Mucosa of descending colon (tissue), 3 donors: Measurements from ENCODE around the gene KRT78. TPM values are rescaled to one million over a fixed set of nuclear protein-coding genes. Genes with fewer than 3 reads are reported as not detected.

Source experiments
- ATAC-seq: fragments of 200-7000 bp; cut with Tn5 transposase; one replicate; pipeline ENCODE4 v1.9.1; 2020; ENCODE audit warnings: mild to moderate bottlenecking, moderate library complexity
- DNase-seq, 3 donors: peaks; one replicate each; pipeline ENCODE4 v3.0.0-alpha.2; 2020
- H3K36me3 ChIP-seq: fragments of 200-600 bp; one replicate; pipeline ENCODE4 v1.8.0; 2021; ENCODE audit warnings: low read depth, mild to moderate bottlenecking
- H3K4me1 ChIP-seq: fragments of 200-600 bp; one replicate; pipeline ENCODE4 v1.8.0; 2021; ENCODE audit warnings: low read depth, mild to moderate bottlenecking
- H3K4me3 ChIP-seq: fragments of 200-600 bp; one replicate; pipeline ENCODE4 v1.8.0; 2021; ENCODE audit warnings: mild to moderate bottlenecking
- H3K9me3 ChIP-seq: fragments of 200-600 bp; one replicate; pipeline ENCODE4 v1.8.0; 2021; ENCODE audit warnings: mild to moderate bottlenecking
- intact Hi-C, 2 donors: fragments of 100-400 bp; cut with DNase I in 1 of 2; cut with micrococcal nuclease in 1 of 2; formaldehyde crosslinking; loops; one replicate each; pipeline versions ENCODE4 v1.11.0 to v1.11.1; 2022; cut with DNase I, micrococcal nuclease
- total RNA-seq, 3 donors: library from RNA; stranded (reverse); fragmentation: NEBNext Ultra II Directional in 2 of 3; extraction: Animal tissue kit (Norgen Biotek cat#: 25700) in 2 of 3; gene quantifications; one replicate each; pipeline versions ENCODE4 v1.2.1 to v1.2.4, GENCODE V29; 2021 to 2023
- TF ChIP-seq, protein P1 (sequence below): fragments of 200-600 bp; IDR thresholded peaks from one replicate; pipeline ENCODE4 v1.8.0; 2022; ENCODE audit warnings: antibody characterized with exemption, mild to moderate bottlenecking
- donor health status: DM: no; HTN: no; CAD: no; lungs with moderate emphysema.
- donor health status: DM: no; HTN: no; CAD: no.
- donor health status: DM: no; HTN: yes; CAD: no.

Gene KRT78
- total RNA-seq, 3 donors from 2014 or later, result not detected

- Histone ChIP-seq H3K36me3 (no peaks in the 10 kb centered on the region), H3K4me3 (no peak overlapping the region), H3K9me3 (no peaks in the 10 kb centered on the region), H3K4me1 (peaks cover 47% of the 10 kb centered on the region)
- intact Hi-C loops, result loop anchor here (5.0 to 10.0 kb wide), 3 partner anchors 509 to 731 kb away; partner anchors contain the start of gene KRT85 (in 1 of the 2)
- TF ChIP-seq, protein P1, sequence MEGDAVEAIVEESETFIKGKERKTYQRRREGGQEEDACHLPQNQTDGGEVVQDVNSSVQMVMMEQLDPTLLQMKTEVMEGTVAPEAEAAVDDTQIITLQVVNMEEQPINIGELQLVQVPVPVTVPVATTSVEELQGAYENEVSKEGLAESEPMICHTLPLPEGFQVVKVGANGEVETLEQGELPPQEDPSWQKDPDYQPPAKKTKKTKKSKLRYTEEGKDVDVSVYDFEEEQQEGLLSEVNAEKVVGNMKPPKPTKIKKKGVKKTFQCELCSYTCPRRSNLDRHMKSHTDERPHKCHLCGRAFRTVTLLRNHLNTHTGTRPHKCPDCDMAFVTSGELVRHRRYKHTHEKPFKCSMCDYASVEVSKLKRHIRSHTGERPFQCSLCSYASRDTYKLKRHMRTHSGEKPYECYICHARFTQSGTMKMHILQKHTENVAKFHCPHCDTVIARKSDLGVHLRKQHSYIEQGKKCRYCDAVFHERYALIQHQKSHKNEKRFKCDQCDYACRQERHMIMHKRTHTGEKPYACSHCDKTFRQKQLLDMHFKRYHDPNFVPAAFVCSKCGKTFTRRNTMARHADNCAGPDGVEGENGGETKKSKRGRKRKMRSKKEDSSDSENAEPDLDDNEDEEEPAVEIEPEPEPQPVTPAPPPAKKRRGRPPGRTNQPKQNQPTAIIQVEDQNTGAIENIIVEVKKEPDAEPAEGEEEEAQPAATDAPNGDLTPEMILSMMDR, result no peak
- no peak for DNase-seq
- ATAC-seq, result peak; percentile 30
Measured at GRCh38 chr12:52873513-52873831, 24.7 kb upstream of the KRT78 start.

GRCh38 chr12:52872644-52873389, 24.0 kb upstream of the KRT78 start:
- H3K4me1 ChIP-seq, result peaks cover 47% of the 10 kb centered on the region
- ATAC-seq (peak; percentile 57), DNase-seq (peak; percentile 79 to 81 (median 81))
- no peaks in the 10 kb centered on the region for H3K9me3 ChIP-seq
- TF ChIP-seq, protein P1, result no peak
- intact Hi-C loops, result loop anchor here (5.0 to 10.0 kb wide), 3 partner anchors 508 to 731 kb away; partner anchors contain the start of gene KRT85 (in 1 of the 2)
- H3K36me3 ChIP-seq, result no peaks in the 10 kb centered on the region
- H3K4me3 ChIP-seq, result no peak overlapping the region

GRCh38 chr12:52871291-52872039, 22.7 kb upstream of the KRT78 start:
- ATAC-seq (peak; percentile 36), DNase-seq (peak; percentile 71 to 77 (median 74))
- no peaks in the 10 kb centered on the region for H3K9me3 ChIP-seq
- H3K4me3 ChIP-seq, result no peak overlapping the region
- peaks cover 47% of the 10 kb centered on the region for H3K4me1 ChIP-seq
- TF ChIP-seq, protein P1, result no peak
- no peaks in the 10 kb centered on the region for H3K36me3 ChIP-seq
- intact Hi-C loops, result loop anchor here (5.0 to 10.0 kb wide), 3 partner anchors 507 to 729 kb away; partner anchors contain the start of gene KRT85 (in 1 of the 2)

DNA sequence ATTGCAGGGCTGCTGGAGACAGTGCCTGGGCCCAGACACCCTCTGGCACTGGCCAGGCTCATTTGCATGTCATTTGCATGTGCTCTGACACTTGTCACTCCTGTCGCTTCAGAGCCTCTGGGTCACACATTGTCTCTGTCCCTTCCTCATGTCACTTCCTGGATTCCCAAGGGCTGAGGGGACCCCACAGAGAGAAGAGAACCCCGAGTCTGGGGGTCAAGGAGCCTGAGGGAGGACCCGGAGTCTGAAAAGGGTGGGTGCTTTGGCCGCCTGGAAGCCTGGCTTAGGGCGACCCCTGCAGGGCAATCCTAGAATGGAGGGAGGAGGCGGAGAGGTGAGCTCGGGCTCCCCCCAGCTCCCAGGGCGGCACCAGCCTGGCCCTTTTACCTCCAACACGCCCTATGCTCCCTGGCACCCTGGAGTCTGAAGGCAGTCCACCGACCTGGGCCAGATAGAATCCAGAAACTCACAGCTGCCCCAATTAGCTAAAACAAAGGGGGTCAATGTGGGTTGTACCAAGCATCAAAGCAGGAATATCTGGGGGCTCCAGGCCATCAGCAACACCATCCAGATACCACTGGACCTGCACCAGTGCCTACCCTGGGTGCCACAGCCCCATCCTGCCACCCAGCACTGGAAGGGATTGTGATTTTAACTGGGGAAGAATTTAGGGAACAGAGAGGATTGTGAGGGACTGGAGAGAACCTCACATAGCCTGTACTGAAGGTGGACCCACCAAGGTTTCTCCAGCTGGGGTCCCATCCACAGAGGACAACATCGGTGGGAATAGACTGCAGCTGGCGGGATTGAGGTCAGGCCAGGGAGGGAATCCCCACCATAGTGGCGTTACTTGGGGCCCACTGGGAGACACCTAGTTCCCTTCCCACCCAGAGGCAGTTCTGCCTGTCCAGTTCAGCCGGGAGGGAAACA, 21.8 kb upstream of the KRT78 start:
- no peak overlapping the region for H3K4me3 ChIP-seq

More for the DNA sequence above, 21.8 kb upstream of the KRT78 start:
- no peaks in the 10 kb centered on the region for H3K9me3 ChIP-seq
- DNase-seq (peak; percentile 87 to 95 (median 93)), ATAC-seq (peak; percentile 68)
- TF ChIP-seq, protein P1, result peak; percentile 73
- intact Hi-C loops, result loop anchor here (5.0 to 10.0 kb wide), 3 partner anchors 506 to 728 kb away; partner anchors contain the start of gene KRT85 (in 1 of the 2)
- H3K4me1 ChIP-seq, result peaks cover 40% of the 10 kb centered on the region
- H3K36me3 ChIP-seq, result no peaks in the 10 kb centered on the region
